ENCODE measurements around the gene PLCL2.

Gene PLCL2

GRCh38 chr3:16992198-16992597 is 107.4 kb downstream of the PLCL2 start:
- H3K9ac ChIP-seq (ENCODE audit: low read length) = no peak overlapping the region
- H3K4me1 ChIP-seq (ENCODE audit: control insufficient read depth, low read depth, low read length) = peaks cover 7% of the 10 kb centered on the region
- no peak overlapping the region for H3K4me3 ChIP-seq (ENCODE audit: low read length)
- peaks cover 15% of the 10 kb centered on the region for H3K27me3 ChIP-seq (ENCODE audit: control insufficient read depth, insufficient read depth, low read length)
- H3K27ac ChIP-seq (ENCODE audit: low read length) = no peak overlapping the region
- H3K36me3 ChIP-seq (ENCODE audit: control insufficient read depth, low read depth, low read length) = no peaks in the 10 kb centered on the region
- no peaks in the 10 kb centered on the region for H3K9me3 ChIP-seq (ENCODE audit: control insufficient read depth, low read depth, low read length)

DNA sequence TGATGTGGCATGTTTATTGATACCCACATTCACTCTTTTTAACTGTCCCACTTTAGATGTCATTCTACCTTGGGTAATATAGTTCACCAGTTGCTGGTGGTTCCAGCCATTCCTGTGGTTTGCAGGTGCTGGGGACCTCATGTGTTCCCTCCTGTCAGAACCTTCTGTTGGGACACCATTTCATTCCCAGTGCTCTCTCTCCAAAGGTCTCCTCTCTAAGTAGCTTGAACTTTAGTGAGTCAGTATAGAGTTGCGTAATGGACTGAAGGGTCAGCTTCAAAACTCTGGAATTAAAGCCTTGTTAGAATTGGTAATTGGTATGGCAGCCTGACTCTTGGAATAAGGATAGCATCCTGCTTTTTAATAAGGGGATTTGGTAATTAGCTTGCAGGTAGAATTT is 108.5 kb downstream of the PLCL2 start:
- peaks cover 7% of the 10 kb centered on the region for H3K4me1 ChIP-seq (ENCODE audit: control insufficient read depth, low read depth, low read length)
- H3K9me3 ChIP-seq (ENCODE audit: control insufficient read depth, low read depth, low read length) = no peaks in the 10 kb centered on the region
- no peak overlapping the region for H3K9ac ChIP-seq (ENCODE audit: low read length)
- H3K27me3 ChIP-seq (ENCODE audit: control insufficient read depth, insufficient read depth, low read length) = peaks cover 25% of the 10 kb centered on the region
- no peak overlapping the region for H3K27ac ChIP-seq (ENCODE audit: low read length)
- H3K4me3 ChIP-seq (ENCODE audit: low read length) = no peak overlapping the region
- H3K36me3 ChIP-seq (ENCODE audit: control insufficient read depth, low read depth, low read length) = no peaks in the 10 kb centered on the region

DNA sequence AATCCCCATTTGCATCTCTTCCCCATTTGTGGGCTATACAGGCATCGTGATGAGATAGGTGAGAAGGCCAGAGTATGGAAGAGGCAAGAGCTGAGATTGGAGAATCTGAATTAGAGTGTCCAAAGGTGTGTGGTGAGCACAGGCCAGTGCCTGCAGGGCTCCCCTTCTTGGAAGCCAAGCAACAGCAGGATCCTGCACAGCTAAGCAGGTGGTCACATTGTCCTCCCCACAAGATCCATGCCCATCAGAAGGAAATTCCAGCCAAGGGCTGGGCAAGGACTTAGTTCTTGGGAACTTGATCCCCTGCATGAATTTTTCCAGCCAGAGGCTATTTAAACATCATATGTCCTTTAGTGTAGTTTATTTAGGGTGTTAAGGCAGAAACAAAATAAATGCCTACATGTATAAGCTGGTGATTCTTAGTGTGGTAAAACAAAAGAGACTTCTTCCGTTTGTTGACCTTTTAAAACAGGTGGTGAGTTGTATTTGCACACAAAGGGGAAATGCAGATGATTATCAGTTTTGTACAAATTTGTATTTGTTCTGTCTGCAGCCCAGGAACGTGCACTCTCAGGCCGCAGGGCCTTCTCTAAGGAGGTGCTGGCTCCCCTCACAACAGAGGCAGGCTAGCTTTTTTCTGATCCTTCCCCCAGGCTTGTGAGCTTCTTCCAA is 110.2 kb downstream of the PLCL2 start:
- peaks cover 11% of the 10 kb centered on the region for H3K4me1 ChIP-seq (ENCODE audit: control insufficient read depth, low read depth, low read length)
- no peak overlapping the region for H3K9ac ChIP-seq (ENCODE audit: low read length)
- H3K9me3 ChIP-seq (ENCODE audit: control insufficient read depth, low read depth, low read length) = no peaks in the 10 kb centered on the region
- no peaks in the 10 kb centered on the region for H3K36me3 ChIP-seq (ENCODE audit: control insufficient read depth, low read depth, low read length)
- no peak overlapping the region for H3K4me3 ChIP-seq (ENCODE audit: low read length)
- peaks cover 42% of the 10 kb centered on the region for H3K27me3 ChIP-seq (ENCODE audit: control insufficient read depth, insufficient read depth, low read length)
- H3K27ac ChIP-seq (ENCODE audit: low read length) = no peak overlapping the region

- Histone ChIP-seq H3K27ac (ENCODE audit: low read length) (no peak overlapping the region), H3K27me3 (ENCODE audit: control insufficient read depth, insufficient read depth, low read length) (peaks cover 48% of the 10 kb centered on the region), H3K9me3 (ENCODE audit: control insufficient read depth, low read depth, low read length) (no peaks in the 10 kb centered on the region), H3K36me3 (ENCODE audit: control insufficient read depth, low read depth, low read length) (no peaks in the 10 kb centered on the region), H3K4me3 (ENCODE audit: low read length) (no peak overlapping the region), H3K4me1 (ENCODE audit: control insufficient read depth, low read depth, low read length) (peaks cover 11% of the 10 kb centered on the region), H3K9ac (ENCODE audit: low read length) (no peak overlapping the region)
These were observed 110.8 kb downstream of the PLCL2 start for GRCh38 chr3:16995601-16996000.

DNA sequence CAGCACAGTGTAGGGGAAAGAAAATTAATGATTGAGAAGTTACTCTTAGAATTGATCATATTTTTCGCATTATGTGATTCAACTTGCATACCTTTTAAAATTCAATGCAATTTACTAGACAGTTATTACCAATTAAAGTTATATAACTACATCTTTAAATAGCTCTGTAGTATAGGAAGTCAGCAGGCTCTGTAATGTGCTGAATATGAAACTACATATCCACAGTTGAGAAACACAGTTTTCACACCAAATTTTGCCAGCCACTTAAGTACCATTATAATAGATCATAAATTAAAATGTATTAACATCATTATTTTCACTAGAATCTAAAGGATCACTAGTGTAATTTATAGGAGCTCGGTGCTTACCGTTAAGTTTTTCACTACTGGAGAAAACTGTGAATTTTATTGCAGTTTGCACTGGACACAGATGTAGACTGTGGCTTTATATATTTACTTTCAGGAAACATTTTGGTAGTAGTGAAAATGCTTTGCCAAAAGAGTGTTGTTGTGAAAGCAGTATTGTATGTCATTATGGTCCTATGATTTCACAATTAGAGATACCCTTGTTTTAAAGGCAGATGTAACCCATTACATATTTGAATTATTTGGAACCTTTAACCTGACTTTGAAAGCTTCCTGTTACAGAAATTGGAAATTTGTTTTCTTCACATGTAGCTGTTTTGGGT is 113.6 kb downstream of the PLCL2 start:
- Histone ChIP-seq H3K27me3 (ENCODE audit: control insufficient read depth, insufficient read depth, low read length) (peaks cover 75% of the 10 kb centered on the region), H3K4me3 (ENCODE audit: low read length) (no peak overlapping the region), H3K9ac (ENCODE audit: low read length) (no peak overlapping the region), H3K27ac (ENCODE audit: low read length) (no peak overlapping the region), H3K36me3 (ENCODE audit: control insufficient read depth, low read depth, low read length) (no peaks in the 10 kb centered on the region), H3K9me3 (ENCODE audit: control insufficient read depth, low read depth, low read length) (peaks cover 5% of the 10 kb centered on the region), H3K4me1 (ENCODE audit: control insufficient read depth, low read depth, low read length) (peaks cover 11% of the 10 kb centered on the region)

GRCh38 chr3:16999161-16999560 is 114.4 kb downstream of the PLCL2 start:
- no peak overlapping the region for H3K27ac ChIP-seq (ENCODE audit: low read length)
- H3K36me3 ChIP-seq (ENCODE audit: control insufficient read depth, low read depth, low read length) = no peaks in the 10 kb centered on the region
- H3K9ac ChIP-seq (ENCODE audit: low read length) = no peak overlapping the region
- H3K4me3 ChIP-seq (ENCODE audit: low read length) = no peak overlapping the region
- H3K27me3 ChIP-seq (ENCODE audit: control insufficient read depth, insufficient read depth, low read length) = peaks cover 83% of the 10 kb centered on the region
- H3K9me3 ChIP-seq (ENCODE audit: control insufficient read depth, low read depth, low read length) = peaks cover 5% of the 10 kb centered on the region
- peaks cover 11% of the 10 kb centered on the region for H3K4me1 ChIP-seq (ENCODE audit: control insufficient read depth, low read depth, low read length)

- H3K27me3 ChIP-seq (ENCODE audit: control insufficient read depth, insufficient read depth, low read length) = peaks cover 84% of the 10 kb centered on the region
- no peaks in the 10 kb centered on the region for H3K36me3 ChIP-seq (ENCODE audit: control insufficient read depth, low read depth, low read length)
- H3K4me1 ChIP-seq (ENCODE audit: control insufficient read depth, low read depth, low read length) = peaks cover 13% of the 10 kb centered on the region
- no peak overlapping the region for H3K27ac ChIP-seq (ENCODE audit: low read length)
- H3K9me3 ChIP-seq (ENCODE audit: control insufficient read depth, low read depth, low read length) = peaks cover 5% of the 10 kb centered on the region
- no peak overlapping the region for H3K9ac ChIP-seq (ENCODE audit: low read length)
- no peak overlapping the region for H3K4me3 ChIP-seq (ENCODE audit: low read length)
These were observed 115.1 kb downstream of the PLCL2 start for GRCh38 chr3:16999871-17000270.

DNA sequence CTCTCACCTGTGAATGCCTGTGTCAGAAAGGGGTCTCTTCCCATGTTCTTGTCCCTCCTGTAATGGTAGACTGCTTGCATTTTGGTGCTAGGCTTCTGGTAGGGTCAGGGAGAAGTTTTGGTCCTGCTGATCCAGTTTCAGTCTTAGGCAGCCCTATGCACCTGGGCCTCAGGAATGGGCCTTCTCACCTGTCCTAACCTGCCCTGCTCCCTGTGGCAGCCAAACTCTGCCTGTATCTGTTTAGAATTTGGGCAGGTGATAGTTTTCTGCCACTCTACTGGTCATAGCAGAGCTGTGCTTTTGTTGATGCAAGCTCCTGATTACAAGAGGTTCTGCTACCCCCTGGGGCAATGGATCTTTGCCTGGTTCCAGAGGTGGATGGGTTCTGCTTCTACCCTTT is 118.7 kb downstream of the PLCL2 start:
- no peak overlapping the region for H3K27ac ChIP-seq (ENCODE audit: low read length)
- H3K9me3 ChIP-seq (ENCODE audit: control insufficient read depth, low read depth, low read length) = peaks cover 5% of the 10 kb centered on the region
- peaks cover 73% of the 10 kb centered on the region for H3K27me3 ChIP-seq (ENCODE audit: control insufficient read depth, insufficient read depth, low read length)
- no peaks in the 10 kb centered on the region for H3K36me3 ChIP-seq (ENCODE audit: control insufficient read depth, low read depth, low read length)
- H3K9ac ChIP-seq (ENCODE audit: low read length) = no peak overlapping the region
- no peak overlapping the region for H3K4me3 ChIP-seq (ENCODE audit: low read length)
- peaks cover 24% of the 10 kb centered on the region for H3K4me1 ChIP-seq (ENCODE audit: control insufficient read depth, low read depth, low read length)

DNA sequence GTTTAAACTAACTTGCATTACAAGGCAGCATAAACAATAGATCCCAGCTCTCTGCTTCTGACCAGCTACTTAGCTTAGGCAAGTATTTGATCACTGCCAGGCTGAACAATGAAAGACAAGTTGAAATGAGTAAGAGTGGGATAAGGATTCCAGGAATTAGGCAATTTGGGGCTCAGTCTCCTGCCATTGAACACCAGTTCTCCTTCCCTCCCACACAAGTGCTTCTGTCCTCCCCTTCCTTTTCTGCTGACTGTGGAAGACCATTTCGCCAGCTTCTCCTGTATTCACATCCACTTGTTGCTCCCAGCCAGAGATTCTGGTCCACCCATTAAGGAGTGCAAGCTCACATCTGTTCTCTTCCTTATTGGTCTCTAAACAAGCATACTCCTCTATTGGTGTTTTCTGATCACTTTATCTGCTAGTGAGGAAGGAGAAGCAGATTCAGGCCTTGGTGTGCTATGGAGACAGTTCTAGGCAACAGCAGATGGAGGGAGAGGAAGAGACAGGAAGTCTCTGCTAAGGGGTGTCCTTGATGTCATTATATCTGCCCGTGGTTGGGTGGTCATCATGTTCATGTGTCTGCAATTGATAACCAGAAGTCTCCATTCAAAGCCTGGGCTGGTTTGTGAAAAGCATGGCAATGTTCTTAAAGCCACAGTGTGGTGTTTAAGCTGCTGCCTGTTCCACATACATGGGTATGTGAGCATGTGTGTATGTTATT is 121.5 kb downstream of the PLCL2 start:
- Histone ChIP-seq H3K4me1 (ENCODE audit: control insufficient read depth, low read depth, low read length) (peaks cover 20% of the 10 kb centered on the region), H3K27ac (ENCODE audit: low read length) (no peak overlapping the region), H3K9ac (ENCODE audit: low read length) (no peak overlapping the region), H3K9me3 (ENCODE audit: control insufficient read depth, low read depth, low read length) (peaks cover 5% of the 10 kb centered on the region), H3K36me3 (ENCODE audit: control insufficient read depth, low read depth, low read length) (no peaks in the 10 kb centered on the region), H3K27me3 (ENCODE audit: control insufficient read depth, insufficient read depth, low read length) (peaks cover 46% of the 10 kb centered on the region), H3K4me3 (ENCODE audit: low read length) (no peak overlapping the region)

GRCh38 chr3:17007284-17007683 is 122.5 kb downstream of the PLCL2 start:
- Histone ChIP-seq H3K4me1 (ENCODE audit: control insufficient read depth, low read depth, low read length) (peaks cover 20% of the 10 kb centered on the region), H3K4me3 (ENCODE audit: low read length) (no peak overlapping the region), H3K27ac (ENCODE audit: low read length) (no peak overlapping the region), H3K9me3 (ENCODE audit: control insufficient read depth, low read depth, low read length) (no peaks in the 10 kb centered on the region), H3K36me3 (ENCODE audit: control insufficient read depth, low read depth, low read length) (no peaks in the 10 kb centered on the region), H3K9ac (ENCODE audit: low read length) (no peak overlapping the region), H3K27me3 (ENCODE audit: control insufficient read depth, insufficient read depth, low read length) (peaks cover 36% of the 10 kb centered on the region)

DNA sequence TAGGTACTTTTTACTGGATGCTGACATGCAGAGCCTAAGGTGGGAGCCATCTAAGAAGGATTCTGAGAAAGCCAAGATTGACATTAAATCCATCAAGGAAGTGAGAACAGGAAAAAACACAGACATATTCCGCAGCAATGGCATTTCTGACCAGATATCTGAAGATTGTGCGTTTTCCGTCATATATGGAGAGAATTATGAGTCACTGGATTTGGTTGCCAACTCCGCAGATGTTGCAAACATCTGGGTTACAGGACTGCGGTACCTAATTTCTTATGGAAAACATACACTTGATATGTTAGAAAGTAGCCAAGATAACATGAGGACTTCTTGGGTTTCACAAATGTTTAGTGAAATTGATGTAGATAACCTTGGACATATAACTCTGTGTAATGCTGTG is 125.1 kb downstream of the PLCL2 start:
- H3K9me3 ChIP-seq (ENCODE audit: control insufficient read depth, low read depth, low read length) = no peaks in the 10 kb centered on the region
- no peak overlapping the region for H3K9ac ChIP-seq (ENCODE audit: low read length)
- H3K27ac ChIP-seq (ENCODE audit: low read length) = no peak overlapping the region
- H3K27me3 ChIP-seq (ENCODE audit: control insufficient read depth, insufficient read depth, low read length) = peaks cover 16% of the 10 kb centered on the region
- H3K4me3 ChIP-seq (ENCODE audit: low read length) = no peak overlapping the region
- peaks cover 15% of the 10 kb centered on the region for H3K4me1 ChIP-seq (ENCODE audit: control insufficient read depth, low read depth, low read length)
- H3K36me3 ChIP-seq (ENCODE audit: control insufficient read depth, low read depth, low read length) = no peaks in the 10 kb centered on the region

Measured in iPS-18a (cell line).